ENCODE results near the gene B3GAT1.

DNA sequence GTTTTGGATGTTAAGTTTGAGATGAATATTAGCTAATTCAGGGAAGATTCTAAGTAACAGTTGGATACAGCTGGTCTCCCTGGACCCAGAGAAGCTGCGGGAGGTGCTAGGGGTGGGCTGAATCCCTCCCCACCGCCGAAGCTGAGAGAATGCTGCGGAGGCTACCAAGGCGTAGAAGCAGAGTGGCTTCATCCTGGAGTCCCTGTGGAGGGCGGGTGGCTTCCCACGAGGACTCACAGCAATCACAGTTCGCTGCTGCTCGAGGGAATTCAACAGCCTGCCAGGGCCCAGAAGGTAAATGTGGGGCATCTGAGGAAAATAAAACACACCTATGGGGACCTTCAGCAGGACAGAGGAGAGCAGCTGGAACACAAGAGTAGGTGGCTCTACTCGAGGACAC, 11.1 kb upstream of the B3GAT1 start:
- TF ChIP-seq EZH2 (IDR thresholded peaks at IDR 0.05; ENCODE audit: borderline replicate concordance, low read depth, low read length, severe bottlenecking), result no peak
- TF ChIP-seq, protein P1, sequence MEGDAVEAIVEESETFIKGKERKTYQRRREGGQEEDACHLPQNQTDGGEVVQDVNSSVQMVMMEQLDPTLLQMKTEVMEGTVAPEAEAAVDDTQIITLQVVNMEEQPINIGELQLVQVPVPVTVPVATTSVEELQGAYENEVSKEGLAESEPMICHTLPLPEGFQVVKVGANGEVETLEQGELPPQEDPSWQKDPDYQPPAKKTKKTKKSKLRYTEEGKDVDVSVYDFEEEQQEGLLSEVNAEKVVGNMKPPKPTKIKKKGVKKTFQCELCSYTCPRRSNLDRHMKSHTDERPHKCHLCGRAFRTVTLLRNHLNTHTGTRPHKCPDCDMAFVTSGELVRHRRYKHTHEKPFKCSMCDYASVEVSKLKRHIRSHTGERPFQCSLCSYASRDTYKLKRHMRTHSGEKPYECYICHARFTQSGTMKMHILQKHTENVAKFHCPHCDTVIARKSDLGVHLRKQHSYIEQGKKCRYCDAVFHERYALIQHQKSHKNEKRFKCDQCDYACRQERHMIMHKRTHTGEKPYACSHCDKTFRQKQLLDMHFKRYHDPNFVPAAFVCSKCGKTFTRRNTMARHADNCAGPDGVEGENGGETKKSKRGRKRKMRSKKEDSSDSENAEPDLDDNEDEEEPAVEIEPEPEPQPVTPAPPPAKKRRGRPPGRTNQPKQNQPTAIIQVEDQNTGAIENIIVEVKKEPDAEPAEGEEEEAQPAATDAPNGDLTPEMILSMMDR (IDR thresholded peaks at IDR 0.05; ENCODE audit: borderline replicate concordance, extremely low read depth, low read length, poor library complexity, severe bottlenecking), result no peak

All from DND-41 (cell line).